B cell (primary cell): ENCODE results near the gene ADK. TPM values are rescaled to one million over a fixed set of nuclear protein-coding genes. Genes with fewer than 3 reads are reported as not detected.
A peak's percentile ranks its signal among the peaks of the same experiment; 100 is the strongest.

Experiments used
- ATAC-seq: fragments of 200-7000 bp; cut with Tn5 transposase; one replicate; pipeline ENCODE4 v1.10.0; 2021; ENCODE audit warnings: low read depth, mild to moderate bottlenecking, moderate number of reproducible peaks, moderate library complexity
- CTCF ChIA-PET: fragments of 350-600 bp; sonication (Branson Sonifier 250); formaldehyde crosslinking; loops from one replicate; lab custom pipeline; 2021; ENCODE audit warnings: antibody characterized with exemption, inconsistent platforms; lab: Charles Lee
- POLR2A ChIA-PET: fragments of 350-600 bp; sonication (Branson Sonifier 250); formaldehyde crosslinking; loops from one replicate; lab custom pipeline; 2021; ENCODE audit warnings: antibody characterized with exemption; lab: Charles Lee
- DNase-seq: peaks from one replicate; pipeline ENCODE4 v3.0.0; 2013
- H2AFZ ChIP-seq: 2 replicates; pipeline ENCODE4 v1.6.1; 2012; ENCODE audit warnings: mild to moderate bottlenecking, low read depth, low read length; ENCODE audit not compliant: insufficient read depth, poor library complexity, severe bottlenecking
- H3K27ac ChIP-seq, 2 donors: 1 replicate in 1 of 2; 2 replicates in 1 of 2; pipeline ENCODE4 v1.5.1; 2012 to 2013; ENCODE audit warnings: low read length in 2 of 2, mild to moderate bottlenecking in 2 of 2, moderate library complexity in 1 of 2
- H3K27me3 ChIP-seq, 4 experiments: fragments of 200-600 bp in 1 of 4; sonication (generic) in 1 of 4; replicated peaks in 1 of 4; 1 replicate in 2 of 4; 2 replicates in 2 of 4; pipeline versions ENCODE4 v1.6.1 to v1.7.0; 2013 to 2016; ENCODE audit warnings: low read length in 3 of 4, mild to moderate bottlenecking in 2 of 4, mixed read lengths in 1 of 4, moderate library complexity in 1 of 4; ENCODE audit not compliant: insufficient read depth in 4 of 4, control insufficient read depth in 3 of 4; ENCODE audit errors: control extremely low read depth in 1 of 4
- H3K36me3 ChIP-seq, 2 experiments: replicated peaks in 1 of 2; 1 replicate in 1 of 2; 2 replicates in 1 of 2; pipeline versions ENCODE4 v1.6.1 to v1.7.1; 2013; ENCODE audit warnings: low read length in 1 of 2; ENCODE audit not compliant: insufficient read depth in 2 of 2, control insufficient read depth in 1 of 2; ENCODE audit errors: control extremely low read depth in 1 of 2, extremely low read depth in 1 of 2
- H3K4me1 ChIP-seq, 2 donors: fragments of 200-600 bp in 1 of 2; sonication (generic) in 1 of 2; 1 replicate in 1 of 2; 2 replicates in 1 of 2; pipeline versions ENCODE4 v1.5.1 to v1.6.1; 2013 to 2017; ENCODE audit warnings: low read length in 2 of 2; ENCODE audit not compliant: control insufficient read depth in 2 of 2, insufficient read depth in 2 of 2
- H3K4me2 ChIP-seq: replicated peaks from 2 replicates; pipeline ENCODE3; 2012; ENCODE audit warnings: mild to moderate bottlenecking, low read depth, low read length; ENCODE audit not compliant: poor library complexity, severe bottlenecking
- H3K4me3 ChIP-seq, 5 experiments: fragments of 200-600 bp in 1 of 5; sonication (generic) in 1 of 5; 1 replicate in 3 of 5; 2 replicates in 2 of 5; pipeline versions ENCODE4 v1.5.1 to v1.7.0; 2011 to 2016; ENCODE audit warnings: low read length in 4 of 5, mild to moderate bottlenecking in 4 of 5, low read depth in 2 of 5, control low read depth in 1 of 5, moderate library complexity in 1 of 5; ENCODE audit not compliant: insufficient read depth in 1 of 5; ENCODE audit errors: control extremely low read depth in 1 of 5, extremely low read depth in 1 of 5
- H3K79me2 ChIP-seq: fragments of 200-600 bp; sonication (generic); one replicate; pipeline ENCODE4 v1.6.0; 2016; ENCODE audit warnings: low read length; ENCODE audit not compliant: control insufficient read depth, insufficient read depth
- H3K9ac ChIP-seq: fragments of 200-600 bp; sonication (generic); 2 replicates; pipeline ENCODE4 v1.6.1; 2017; ENCODE audit warnings: mild to moderate bottlenecking, low read length, moderate library complexity
- H3K9me3 ChIP-seq, 3 donors: one replicate each; pipeline versions ENCODE4 v1.6.1 to v1.7.1; 2013; ENCODE audit warnings: low read length in 2 of 3; ENCODE audit not compliant: control insufficient read depth in 2 of 3, insufficient read depth in 1 of 3; ENCODE audit errors: control extremely low read depth in 1 of 3
- H4K20me1 ChIP-seq: 2 replicates; pipeline ENCODE4 v1.6.0; 2012; ENCODE audit warnings: mild to moderate bottlenecking, low read length; ENCODE audit not compliant: insufficient read depth, control insufficient read depth, poor library complexity, severe bottlenecking
- H3K27ac Mint-ChIP-seq: one replicate; pipeline ENCODE4 v1.8.0; 2021; ENCODE audit warnings: mixed read lengths
- H3K27me3 Mint-ChIP-seq: one replicate; pipeline ENCODE4 v1.8.0; 2021; ENCODE audit warnings: mixed read lengths
- H3K4me1 Mint-ChIP-seq: one replicate; pipeline ENCODE4 v1.8.0; 2021; ENCODE audit warnings: mixed read lengths
- H3K4me3 Mint-ChIP-seq: one replicate; pipeline ENCODE4 v1.8.0; 2021; ENCODE audit warnings: mixed read lengths
- H3K9me3 Mint-ChIP-seq: one replicate; pipeline ENCODE4 v1.8.0; 2022; ENCODE audit warnings: mixed read lengths; ENCODE audit not compliant: insufficient read depth
- CTCF ChIP-seq: fragments of 200-600 bp; IDR thresholded peaks from one replicate; pipeline ENCODE4 v1.8.0; 2022; ENCODE audit warnings: antibody characterized with exemption, mild to moderate bottlenecking
- EZH2 ChIP-seq: IDR thresholded peaks from 2 replicates; pipeline ENCODE4 v1.6.1; 2012; ENCODE audit warnings: borderline replicate concordance, low read depth, mild to moderate bottlenecking, moderate library complexity, low read length; ENCODE audit not compliant: insufficient read depth, poor library complexity, severe bottlenecking
- WGBS: methylation state at CpG from one replicate; pipeline ENCODE4 v1.1.5; 2013; ENCODE audit warnings: missing lambda C conversion rate; ENCODE audit not compliant: insufficient coverage; 5-methylcytosine and 5-hydroxymethylcytosine counted together
- intact Hi-C: fragments of 100-400 bp; cut with micrococcal nuclease; formaldehyde crosslinking; loops from one replicate; pipeline ENCODE4 v1.10.0; 2022
- polyA plus RNA-seq: library from polyadenylated mRNA; depleted of rRNA; stranded (reverse); fragments of >200 nt; gene quantifications from 2 replicates; pipeline ENCODE4 v1.2.3, GENCODE V29; 2012
- total RNA-seq, 2 donors: library from RNA; stranded (reverse); fragments of 120-200 nt in 1 of 2; gene quantifications; 1 replicate in 1 of 2; 2 replicates in 1 of 2; pipeline versions ENCODE4 v1.2.3 to v1.2.4, GENCODE V29; 2013 to 2022

ADK gene
- total and polyA plus RNA-seq, 2 donors (not counting 1 experiment from before 2014, with no cell fraction given) = 37.2 to 52.6 TPM

GRCh38 chr10:74151879-74152722, 1.1 kb downstream of the ADK start:
- ChIA-PET POLR2A (interaction anchor here (1.3 to 2.0 kb wide), 4 partner anchors 14 to 38 kb away, joined by 5 to 31 read pairs (median 8); no protein-coding TSS in a partner anchor), CTCF (interaction anchor here (0.6 to 5.8 kb wide), 12 partner anchors 14 to 948 kb away, joined by 3 to 58 read pairs (median 4); no protein-coding TSS in a partner anchor)
- no peaks in the 10 kb centered on the region for H3K9me3 ChIP-seq
- peak overlapping the region; percentile 91 for H2AFZ ChIP-seq
- peaks cover 96% of the 10 kb centered on the region for H3K79me2 ChIP-seq
- peak overlapping the region; percentile 93 for H3K4me2 ChIP-seq
- H3K36me3 ChIP-seq = peaks cover 0 to 8% of the 10 kb centered on the region in 2 experiments
- peaks cover 23% of the 10 kb centered on the region for H4K20me1 ChIP-seq
- peak overlapping the region; percentile 87 to 98 (median 94) for H3K4me3 ChIP-seq
- WGBS = 40% methylated on average over 1 of the region's 5 CpGs
- H3K27ac ChIP-seq = peak overlapping the region; percentile 93 to 97
- no peak for DNase-seq
- peak overlapping the region; percentile 68 for H3K4me3 Mint-ChIP-seq
- peak overlapping the region; percentile 96 for H3K9ac ChIP-seq
- H3K4me1 Mint-ChIP-seq = peaks cover 58% of the 10 kb centered on the region
- no peaks in the 10 kb centered on the region for H3K27me3 ChIP-seq
- TF ChIP-seq EZH2 (no peak), CTCF (no peak)
- peaks cover 49 to 68% of the 10 kb centered on the region in 2 donors for H3K4me1 ChIP-seq
- H3K27me3 Mint-ChIP-seq = no peaks in the 10 kb centered on the region
- no peaks in the 10 kb centered on the region for H3K9me3 Mint-ChIP-seq
- ATAC-seq = no peak
- H3K27ac Mint-ChIP-seq = no peak overlapping the region
- intact Hi-C loops = loop anchor here (1.0 to 5.0 kb wide), 11 partner anchors 13 to 1085 kb away; partner anchors contain the start of genes KAT6B, SAMD8, VCL and VDAC2
